H9 (cell line): ENCODE measurements around the gene NHLRC1. TPM values are rescaled to one million over a fixed set of nuclear protein-coding genes. Genes with fewer than 3 reads are reported as not detected.

Experiments
- DNase-seq: peaks from one replicate; pipeline ENCODE4 v3.0.0-alpha.2; 2017
- H2AFZ ChIP-seq: one replicate; pipeline ENCODE4 v1.6.1; 2013; ENCODE audit warnings: mild to moderate bottlenecking, low read length, control low read depth, moderate library complexity
- H2AK5ac ChIP-seq: 2 replicates; pipeline ENCODE4 v1.6.1; 2013; ENCODE audit warnings: low read length, control low read depth, mixed read lengths; ENCODE audit not compliant: insufficient read length
- H2BK120ac ChIP-seq: one replicate; pipeline ENCODE4 v1.6.1; 2013; ENCODE audit warnings: low read depth, mild to moderate bottlenecking, low read length, control low read depth, inconsistent platforms; ENCODE audit not compliant: poor library complexity, severe bottlenecking
- H2BK12ac ChIP-seq: 2 replicates; pipeline ENCODE4 v1.6.1; 2013; ENCODE audit warnings: low read length, control low read depth, mixed read lengths, low read depth; ENCODE audit not compliant: insufficient read length
- H2BK15ac ChIP-seq: 2 replicates; pipeline ENCODE4 v1.6.1; 2013; ENCODE audit warnings: low read depth, low read length, control low read depth
- H2BK20ac ChIP-seq: one replicate; pipeline ENCODE4 v1.6.1; 2013; ENCODE audit warnings: low read depth, mild to moderate bottlenecking, low read length, control low read depth, inconsistent platforms; ENCODE audit not compliant: poor library complexity, severe bottlenecking
- H2BK5ac ChIP-seq: 2 replicates; pipeline ENCODE4 v1.6.1; 2013; ENCODE audit warnings: low read length, control low read depth, mixed read lengths; ENCODE audit not compliant: insufficient read length
- H3K14ac ChIP-seq: 2 replicates; pipeline ENCODE4 v1.6.1; 2013; ENCODE audit warnings: low read length, control low read depth; ENCODE audit not compliant: insufficient read depth
- H3K18ac ChIP-seq: 2 replicates; pipeline ENCODE4 v1.6.1; 2013; ENCODE audit warnings: low read depth, mild to moderate bottlenecking, mixed read lengths, low read length, control low read depth; ENCODE audit not compliant: insufficient read length
- H3K23ac ChIP-seq: 2 replicates; pipeline ENCODE4 v1.6.1; 2013; ENCODE audit warnings: low read length, control low read depth, mixed read lengths, low read depth; ENCODE audit not compliant: insufficient read length
- H3K23me2 ChIP-seq: 2 replicates; pipeline ENCODE4 v1.6.1; 2013; ENCODE audit warnings: low read depth, mild to moderate bottlenecking, mixed read lengths, low read length, control low read depth; ENCODE audit not compliant: insufficient read length, poor library complexity, severe bottlenecking
- H3K27ac ChIP-seq: 2 replicates; pipeline ENCODE4 v1.5.1; 2013; ENCODE audit warnings: low read length, control low read depth, mixed read lengths, low read depth; ENCODE audit not compliant: insufficient read length
- H3K27me3 ChIP-seq: 2 replicates; pipeline ENCODE4 v1.6.1; 2013; ENCODE audit warnings: low read length, control low read depth, inconsistent platforms; ENCODE audit not compliant: insufficient read depth
- H3K4ac ChIP-seq: 2 replicates; pipeline ENCODE4 v1.6.1; 2013; ENCODE audit warnings: low read depth, mild to moderate bottlenecking, control low read depth, inconsistent platforms, low read length, moderate library complexity
- H3K4me1 ChIP-seq: 2 replicates; pipeline ENCODE4 v1.6.1; 2013; ENCODE audit warnings: low read length, control low read depth, inconsistent platforms; ENCODE audit not compliant: insufficient read depth
- H3K4me2 ChIP-seq: 2 replicates; pipeline ENCODE4 v1.6.1; 2013; ENCODE audit warnings: low read length, control low read depth, mixed read lengths; ENCODE audit not compliant: insufficient read length, insufficient read depth
- H3K56ac ChIP-seq: 2 replicates; pipeline ENCODE4 v1.6.1; 2013; ENCODE audit warnings: low read depth, mild to moderate bottlenecking, mixed read lengths, low read length, control low read depth; ENCODE audit not compliant: insufficient read length
- H3K79me1 ChIP-seq: 2 replicates; pipeline ENCODE4 v1.6.1; 2013; ENCODE audit warnings: low read depth, mild to moderate bottlenecking, moderate library complexity, low read length, control low read depth, inconsistent platforms; ENCODE audit not compliant: insufficient read depth, poor library complexity, severe bottlenecking
- H3K79me2 ChIP-seq: 2 replicates; pipeline ENCODE4 v1.6.1; 2013; ENCODE audit warnings: low read length, control low read depth, inconsistent platforms; ENCODE audit not compliant: insufficient read depth
- H3K9ac ChIP-seq: 2 replicates; pipeline ENCODE4 v1.6.1; 2013; ENCODE audit warnings: low read length, control low read depth, mixed read lengths; ENCODE audit not compliant: insufficient read length; ENCODE audit errors: extremely low read depth
- H3K9me3 ChIP-seq: one replicate; pipeline ENCODE4 v1.6.1; 2013; ENCODE audit warnings: low read depth, low read length, inconsistent platforms; ENCODE audit not compliant: control insufficient read depth
- H3T11ph ChIP-seq: one replicate; pipeline ENCODE4 v1.6.1; 2013; ENCODE audit warnings: mild to moderate bottlenecking, low read length, control low read depth, inconsistent platforms
- H4K20me1 ChIP-seq: one replicate; pipeline ENCODE4 v1.6.1; 2013; ENCODE audit not compliant: control insufficient read depth, insufficient read length, insufficient read depth
- H4K5ac ChIP-seq: 2 replicates; pipeline ENCODE4 v1.6.1; 2013; ENCODE audit warnings: low read depth, mild to moderate bottlenecking, mixed read lengths, low read length, control low read depth; ENCODE audit not compliant: insufficient read length
- H4K8ac ChIP-seq: replicated peaks from 2 replicates; pipeline ENCODE4 v1.6.1; 2013; ENCODE audit warnings: low read length, control low read depth, mixed read lengths, low read depth; ENCODE audit not compliant: insufficient read length
- H4K91ac ChIP-seq: 2 replicates; pipeline ENCODE4 v1.6.1; 2013; ENCODE audit warnings: low read depth, mild to moderate bottlenecking, moderate library complexity, mixed read lengths, low read length, control low read depth; ENCODE audit not compliant: insufficient read length
- H3K27ac Mint-ChIP-seq, 3 experiments: 2 replicates in 2 of 3; 3 replicates in 1 of 3; pipeline ENCODE4 v1.8.0; 2020 to 2021; ENCODE audit warnings: mixed read lengths in 3 of 3, mild to moderate bottlenecking in 1 of 3, moderate library complexity in 1 of 3
- H3K27me3 Mint-ChIP-seq: 2 replicates; pipeline ENCODE4 v1.8.0; 2021; ENCODE audit warnings: low read depth, mild to moderate bottlenecking, moderate library complexity, mixed read lengths
- H3K36me3 Mint-ChIP-seq, 3 experiments: 2 replicates in 2 of 3; 3 replicates in 1 of 3; pipeline ENCODE4 v1.8.0; 2020 to 2021; ENCODE audit warnings: low read depth in 3 of 3, mixed read lengths in 3 of 3; ENCODE audit not compliant: insufficient read depth in 1 of 3
- H3K4me1 Mint-ChIP-seq, 2 experiments: 2 replicates each; pipeline ENCODE4 v1.8.0; 2020; ENCODE audit warnings: mixed read lengths in 2 of 2
- H3K4me3 Mint-ChIP-seq, 2 experiments: 2 replicates in 1 of 2; 3 replicates in 1 of 2; pipeline ENCODE4 v1.8.0; 2020 to 2021; ENCODE audit warnings: mild to moderate bottlenecking in 2 of 2, mixed read lengths in 2 of 2, moderate library complexity in 1 of 2
- H3K9me3 Mint-ChIP-seq, 2 experiments: 2 replicates in 1 of 2; 3 replicates in 1 of 2; pipeline ENCODE4 v1.8.0; 2020; ENCODE audit warnings: mild to moderate bottlenecking in 2 of 2, mixed read lengths in 2 of 2, moderate library complexity in 1 of 2
- CTCF ChIP-seq: fragments of 200-600 bp; sonication (generic); conservative IDR thresholded peaks from 3 replicates; pipeline ENCODE4 v1.8.0; 2021; ENCODE audit warnings: antibody characterized with exemption, mild to moderate bottlenecking
- WGBS: extraction: QIAGEN DNeasy Blood & Tissue Kit; methylation state at CpG from one replicate; pipeline ENCODE4 v1.1.7; 2013; ENCODE audit warnings: missing lambda C conversion rate, low lambda C conversion rate, mixed read lengths; ENCODE audit not compliant: insufficient read length; ENCODE audit errors: extremely low coverage; 5-methylcytosine and 5-hydroxymethylcytosine counted together
- total RNA-seq: library from RNA; stranded (reverse); gene quantifications from 2 replicates; pipeline ENCODE4 v1.2.1, GENCODE V29; 2021

The NHLRC1 gene
- total RNA-seq, 1 experiment from 2014 or later: 1.5 TPM

DNA sequence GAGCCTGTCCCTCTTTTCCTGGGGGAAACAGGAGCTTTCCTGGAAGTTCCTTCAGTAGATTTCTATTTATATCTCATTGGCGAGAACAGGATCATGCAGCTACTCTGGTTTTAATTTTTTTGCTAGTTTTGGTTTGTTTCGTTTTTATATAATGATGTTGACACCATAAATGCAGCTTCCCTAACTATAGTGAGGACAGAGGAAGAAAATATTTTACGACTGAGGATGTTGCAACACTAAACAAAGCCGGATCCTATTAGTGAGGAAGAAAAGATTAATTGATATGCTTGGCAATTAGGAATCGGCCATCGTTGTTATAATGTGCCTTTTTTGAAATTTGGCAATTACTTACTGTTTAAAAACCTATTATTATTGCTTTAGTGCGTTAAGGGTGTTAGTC lies 49.4 kb upstream of the NHLRC1 start:
- WGBS: no CpG with 5 or more reads among the region's 7 CpGs
- peaks cover 22 to 55% (median 52%) of the 10 kb centered on the region in 3 experiments for H3K36me3 Mint-ChIP-seq
- no peak overlapping the region for H2BK15ac ChIP-seq

More for the DNA sequence above, 49.4 kb upstream of the NHLRC1 start:
- Histone ChIP-seq H3T11ph (no peak overlapping the region), H2AK5ac (no peak overlapping the region), H3K79me2 (no peaks in the 10 kb centered on the region), H3K27me3 (no peaks in the 10 kb centered on the region), H2BK5ac (no peak overlapping the region), H3K4ac (no peak overlapping the region), H4K5ac (no peak overlapping the region), H3K4me1 (no peaks in the 10 kb centered on the region), H3K14ac (no peak overlapping the region), H2BK120ac (no peak overlapping the region), H2BK20ac (no peak overlapping the region), H4K91ac (no peak overlapping the region), H4K8ac (no peak overlapping the region), H3K9ac (no peak overlapping the region), H3K27ac (no peak overlapping the region), H2AFZ (no peak overlapping the region), H3K4me2 (no peak overlapping the region), H3K23me2 (no peaks in the 10 kb centered on the region), H3K18ac (no peak overlapping the region), H3K9me3 (no peaks in the 10 kb centered on the region), H2BK12ac (no peak overlapping the region), H3K23ac (no peak overlapping the region), H3K56ac (no peak overlapping the region), H4K20me1 (no peaks in the 10 kb centered on the region), H3K79me1 (no peaks in the 10 kb centered on the region)
- H3K4me1 Mint-ChIP-seq: no peaks in the 10 kb centered on the region
- no peak overlapping the region for H3K4me3 Mint-ChIP-seq
- H3K27me3 Mint-ChIP-seq: no peaks in the 10 kb centered on the region
- no peak for DNase-seq
- no peak overlapping the region; a peak in 1 of 7 replicates for H3K27ac Mint-ChIP-seq
- H3K9me3 Mint-ChIP-seq: peaks cover 9 to 11% of the 10 kb centered on the region in 2 experiments
- TF ChIP-seq CTCF: no peak
